OCI-LY1 (cell line): Measurements from ENCODE around the gene CCDC167.
A peak's percentile ranks its signal among the peaks of the same experiment; 100 is the strongest.

Source experiments
- EZH2 ChIP-seq: fragments of 200-600 bp; sonication (generic), shearing (Covaris generic); IDR thresholded peaks from 2 replicates; pipeline ENCODE4 v1.8.0; 2017; ENCODE audit warnings: borderline replicate concordance, mixed run types, mild to moderate bottlenecking, antibody characterized with exemption, low read length, moderate library complexity, mixed read lengths
- TF ChIP-seq, protein P1 (sequence below): fragments of 200-600 bp; sonication (generic), shearing (Covaris generic); IDR thresholded peaks from 2 replicates; pipeline ENCODE4 v1.5.1; 2017; ENCODE audit warnings: mild to moderate bottlenecking, antibody characterized with exemption, low read length, moderate library complexity, mixed read lengths

DNA sequence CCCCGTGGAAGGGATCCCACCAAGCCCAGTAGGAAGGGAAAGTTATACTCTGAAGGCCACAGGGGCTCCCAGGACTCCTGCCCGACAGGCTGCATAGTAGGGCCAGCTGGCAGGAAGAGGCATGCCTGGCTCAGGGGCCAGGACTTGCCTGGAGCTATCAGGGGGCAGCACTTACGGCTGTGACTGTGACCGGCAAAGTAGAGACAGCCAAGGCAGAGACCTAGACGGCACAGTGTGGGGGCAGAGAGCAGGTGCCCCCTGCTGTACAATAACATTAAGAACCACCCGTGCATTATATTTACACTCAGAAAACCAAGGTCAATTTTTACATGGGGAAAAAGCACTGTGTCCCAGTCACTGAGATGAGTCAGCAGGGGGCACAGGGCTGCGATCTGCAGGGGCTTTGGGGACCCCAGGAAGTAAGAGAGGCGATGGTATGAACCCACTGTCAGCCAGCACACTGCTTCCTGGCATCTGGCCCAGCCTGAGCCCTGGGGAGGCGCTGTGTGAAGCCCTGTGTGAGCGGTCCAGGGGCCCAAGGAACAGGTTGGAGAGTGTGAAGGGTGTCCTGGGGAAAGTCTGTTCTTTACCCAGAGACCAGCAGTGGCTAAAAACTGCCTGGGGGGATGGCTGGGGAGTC lies 9.9 kb downstream of the CCDC167 start:
- TF ChIP-seq, protein P1, sequence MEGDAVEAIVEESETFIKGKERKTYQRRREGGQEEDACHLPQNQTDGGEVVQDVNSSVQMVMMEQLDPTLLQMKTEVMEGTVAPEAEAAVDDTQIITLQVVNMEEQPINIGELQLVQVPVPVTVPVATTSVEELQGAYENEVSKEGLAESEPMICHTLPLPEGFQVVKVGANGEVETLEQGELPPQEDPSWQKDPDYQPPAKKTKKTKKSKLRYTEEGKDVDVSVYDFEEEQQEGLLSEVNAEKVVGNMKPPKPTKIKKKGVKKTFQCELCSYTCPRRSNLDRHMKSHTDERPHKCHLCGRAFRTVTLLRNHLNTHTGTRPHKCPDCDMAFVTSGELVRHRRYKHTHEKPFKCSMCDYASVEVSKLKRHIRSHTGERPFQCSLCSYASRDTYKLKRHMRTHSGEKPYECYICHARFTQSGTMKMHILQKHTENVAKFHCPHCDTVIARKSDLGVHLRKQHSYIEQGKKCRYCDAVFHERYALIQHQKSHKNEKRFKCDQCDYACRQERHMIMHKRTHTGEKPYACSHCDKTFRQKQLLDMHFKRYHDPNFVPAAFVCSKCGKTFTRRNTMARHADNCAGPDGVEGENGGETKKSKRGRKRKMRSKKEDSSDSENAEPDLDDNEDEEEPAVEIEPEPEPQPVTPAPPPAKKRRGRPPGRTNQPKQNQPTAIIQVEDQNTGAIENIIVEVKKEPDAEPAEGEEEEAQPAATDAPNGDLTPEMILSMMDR, result peak; percentile 58
- no peak for TF ChIP-seq EZH2
